ENCODE measurements around the gene DUSP1.
"Not testable (repeated sequence)": the region's sequence is repeated elsewhere in the genome, so short reads cannot be mapped to it uniquely, and the experiment has no call there.

DUSP1 gene

DNA sequence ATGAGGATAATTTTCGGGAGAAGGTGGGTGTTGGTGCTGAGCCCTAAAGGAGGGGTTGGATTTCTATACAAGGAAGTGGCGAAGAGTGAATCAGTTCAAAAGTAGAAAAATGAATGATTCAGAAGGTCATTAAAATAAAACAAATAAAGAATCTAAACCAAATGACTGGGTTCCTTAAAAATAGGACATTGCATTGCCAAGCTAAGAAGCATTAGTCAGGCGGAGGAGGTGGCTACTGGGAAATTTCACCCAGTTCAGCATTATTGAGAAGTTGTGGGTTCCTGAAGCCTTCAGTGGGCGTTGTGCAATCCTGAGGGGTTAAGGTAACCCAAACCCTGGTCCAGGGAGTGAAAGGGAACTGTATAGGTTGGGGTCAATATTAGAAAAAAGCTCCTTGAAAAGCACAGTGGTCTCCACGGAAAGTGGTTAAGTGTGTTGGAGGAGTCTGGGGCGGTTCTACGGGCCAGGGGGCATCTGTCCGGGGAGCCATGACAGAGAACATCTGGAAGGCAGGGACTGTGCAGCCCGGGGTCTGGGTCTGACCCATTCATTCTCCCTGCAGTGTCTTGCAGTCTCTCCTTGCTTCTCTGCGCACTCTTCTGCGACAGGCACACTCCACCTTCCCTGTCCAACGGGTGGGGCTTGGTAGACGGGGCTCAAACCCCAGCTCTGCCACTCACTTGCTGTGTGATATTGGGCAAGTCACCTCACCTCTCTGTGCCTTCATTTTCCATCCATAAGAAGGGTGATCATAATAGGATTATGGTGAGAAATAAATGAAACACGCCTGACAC, 27.6 kb upstream of the DUSP1 start:
- in situ Hi-C loops (cut with MboI; ENCODE audit: low sequenced_read_pairs): no loop called here

- in situ Hi-C loops (cut with MboI; ENCODE audit: low sequenced_read_pairs): no loop called here
These were observed 26.8 kb upstream of the DUSP1 start for GRCh38 chr5:172797771-172798191.

GRCh38 chr5:172796306-172796705, 25.3 kb upstream of the DUSP1 start:
- in situ Hi-C loops (cut with MboI; ENCODE audit: low sequenced_read_pairs): no loop called here

- in situ Hi-C loops (cut with MboI; ENCODE audit: low sequenced_read_pairs): no loop called here
These were observed 24.5 kb upstream of the DUSP1 start for GRCh38 chr5:172795318-172795977.

GRCh38 chr5:172793577-172794488, 22.8 kb upstream of the DUSP1 start:
- in situ Hi-C loops (cut with MboI; ENCODE audit: low sequenced_read_pairs): no loop called here

DNA sequence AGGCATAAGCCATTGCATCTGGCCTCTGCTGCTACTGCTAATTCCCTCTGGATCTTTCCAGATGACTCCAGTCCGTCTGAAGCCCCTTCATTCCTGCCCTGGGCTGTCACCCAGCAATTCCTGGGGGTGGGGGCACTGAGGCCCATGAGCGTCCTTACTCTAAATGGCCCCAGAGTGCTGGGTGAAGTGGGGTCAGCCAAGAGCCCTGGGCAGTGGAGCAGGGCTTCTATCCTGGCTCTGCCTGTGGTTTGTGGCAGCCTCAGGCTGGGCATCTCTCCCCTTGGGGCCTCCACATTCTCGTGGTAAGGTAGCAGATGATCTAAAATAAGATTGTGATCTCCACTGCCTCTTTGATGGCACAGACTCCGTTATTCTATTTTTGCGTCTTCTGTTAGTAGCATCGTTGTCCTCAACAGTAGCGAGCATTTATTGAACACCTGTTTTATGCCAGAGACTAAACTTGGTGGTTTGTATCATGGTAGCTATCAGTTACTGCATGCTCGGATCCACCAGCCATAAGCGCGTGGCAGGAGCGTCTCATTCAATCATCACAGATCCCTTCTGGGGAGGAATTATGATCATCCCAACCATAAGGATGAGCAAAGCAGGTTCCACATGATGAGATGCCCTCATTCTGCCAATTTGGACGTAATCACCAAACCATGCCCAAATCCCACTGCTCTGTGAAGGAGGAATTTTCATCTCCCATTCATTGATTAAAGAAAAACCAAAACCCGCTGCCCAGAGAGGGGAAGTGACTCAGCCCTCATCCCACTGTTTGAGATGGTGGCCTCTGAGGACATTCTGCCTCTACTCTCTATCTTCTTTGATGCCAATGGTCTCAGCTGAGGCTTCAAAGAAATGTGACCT, 21.9 kb upstream of the DUSP1 start:
- in situ Hi-C loops (cut with MboI; ENCODE audit: low sequenced_read_pairs): no loop called here

- in situ Hi-C loops (cut with MboI; ENCODE audit: low sequenced_read_pairs): no loop called here
These were observed 20.9 kb upstream of the DUSP1 start for GRCh38 chr5:172791726-172792445.

- in situ Hi-C loops (cut with MboI; ENCODE audit: low sequenced_read_pairs): no loop called here
These were observed 20.3 kb upstream of the DUSP1 start for GRCh38 chr5:172791286-172791685.

- in situ Hi-C loops (cut with MboI; ENCODE audit: low sequenced_read_pairs): no loop called here
These were observed 19.5 kb upstream of the DUSP1 start for GRCh38 chr5:172790496-172790889.

GRCh38 chr5:172789687-172790495, 18.9 kb upstream of the DUSP1 start:
- in situ Hi-C loops (cut with MboI; ENCODE audit: low sequenced_read_pairs): no loop called here

DNA sequence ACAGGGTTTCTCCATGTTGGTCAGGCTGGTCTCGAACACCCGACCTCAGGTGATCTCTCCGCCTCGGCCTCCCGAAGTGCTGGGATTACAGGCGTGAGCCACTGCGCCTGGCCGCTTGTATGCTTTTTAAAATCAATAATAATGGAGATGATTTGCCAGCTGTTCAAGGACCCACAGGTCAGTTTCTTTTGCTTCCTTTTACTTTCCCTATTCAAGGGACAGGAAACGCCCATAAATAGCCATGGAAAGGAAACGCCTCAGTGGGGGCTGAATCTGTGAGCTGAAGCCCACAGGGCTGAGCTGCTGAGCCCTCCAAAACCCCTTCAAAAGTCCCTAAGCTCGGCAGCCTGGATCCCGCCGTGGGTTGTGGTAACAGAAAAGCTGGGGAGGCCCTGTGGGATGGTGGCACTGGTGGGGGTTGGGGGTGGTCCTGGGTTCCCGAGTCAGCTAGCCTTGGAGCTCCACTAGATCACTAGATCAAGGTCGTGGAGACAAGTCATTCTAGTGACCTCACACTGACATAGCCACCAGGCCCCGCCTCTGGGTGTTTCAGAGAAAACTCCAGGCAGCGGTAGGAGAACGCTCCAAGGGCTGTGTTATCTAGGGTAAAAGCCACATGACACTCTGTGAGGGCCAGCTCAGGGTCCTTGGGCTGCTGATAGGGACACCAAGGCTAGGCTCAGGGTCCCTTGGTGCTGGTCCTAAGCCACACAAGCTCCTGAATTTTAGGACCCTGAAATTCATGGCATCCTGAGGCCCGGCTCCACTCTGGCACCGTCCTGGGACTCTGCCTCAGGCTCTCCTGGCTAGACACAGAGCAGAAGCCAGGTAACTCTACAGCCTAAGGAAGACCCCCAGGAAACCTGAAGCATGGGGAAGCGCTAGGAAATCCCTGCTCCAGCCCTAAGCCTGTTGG, 18.0 kb upstream of the DUSP1 start:
- in situ Hi-C loops (cut with MboI; ENCODE audit: low sequenced_read_pairs): no loop called here

- in situ Hi-C loops (cut with MboI; ENCODE audit: low sequenced_read_pairs): not testable (repeated sequence)
These were observed 16.5 kb upstream of the DUSP1 start for GRCh38 chr5:172787538-172787937.

DNA sequence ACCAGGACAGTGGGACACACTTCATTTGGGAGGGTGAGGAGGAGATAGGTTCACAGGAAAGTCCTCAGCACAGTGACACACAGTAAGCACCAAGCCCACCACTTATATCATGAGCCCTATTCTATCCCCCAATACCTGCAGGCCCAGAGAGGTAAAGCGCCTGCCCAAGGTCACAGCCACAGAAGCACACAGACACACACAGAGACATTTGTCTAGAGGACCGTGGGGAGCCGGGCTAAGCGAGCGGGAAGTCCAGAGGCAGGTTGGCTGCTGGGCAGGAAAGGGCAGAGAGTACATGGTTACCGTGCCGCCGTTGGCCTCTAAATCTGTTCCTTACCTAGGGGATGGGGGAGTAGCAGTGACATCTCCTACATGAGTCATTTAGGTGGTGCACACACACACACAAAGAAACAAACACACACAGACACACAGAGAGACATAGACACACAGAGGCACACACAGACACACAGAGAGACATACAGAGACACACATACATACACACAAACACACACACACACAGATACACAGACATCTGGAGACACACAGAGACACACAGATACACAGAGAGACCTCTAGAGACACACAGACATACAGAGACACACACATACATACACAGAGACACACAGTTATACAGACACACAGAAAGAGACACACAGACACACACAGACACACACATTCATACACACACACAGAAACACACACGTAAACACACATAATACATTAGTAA, 15.9 kb upstream of the DUSP1 start:
- in situ Hi-C loops (cut with MboI; ENCODE audit: low sequenced_read_pairs): no loop called here

- in situ Hi-C loops (cut with MboI; ENCODE audit: low sequenced_read_pairs): no loop called here
These were observed 14.6 kb upstream of the DUSP1 start for GRCh38 chr5:172785429-172786088.

DNA sequence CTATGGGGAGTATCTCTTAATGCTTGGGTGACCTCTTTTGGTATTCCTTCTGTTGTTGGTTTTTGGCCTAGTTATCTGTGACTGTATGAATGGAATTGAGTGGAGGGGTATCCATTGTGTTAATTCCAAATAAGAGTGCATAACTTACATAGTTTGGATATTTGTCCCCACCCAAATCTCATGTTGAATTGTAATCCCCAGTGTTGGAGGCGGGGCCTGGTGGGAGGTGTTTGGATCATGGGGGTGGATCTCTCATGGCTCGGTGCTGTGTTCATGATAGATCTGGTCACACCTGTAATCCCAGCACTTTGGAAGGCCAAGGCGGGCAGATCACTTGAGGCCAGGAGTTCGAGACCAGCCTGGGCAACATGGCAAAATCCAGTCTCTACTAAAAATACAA, 13.2 kb upstream of the DUSP1 start:
- in situ Hi-C loops (cut with MboI; ENCODE audit: low sequenced_read_pairs): not testable (repeated sequence)

DNA sequence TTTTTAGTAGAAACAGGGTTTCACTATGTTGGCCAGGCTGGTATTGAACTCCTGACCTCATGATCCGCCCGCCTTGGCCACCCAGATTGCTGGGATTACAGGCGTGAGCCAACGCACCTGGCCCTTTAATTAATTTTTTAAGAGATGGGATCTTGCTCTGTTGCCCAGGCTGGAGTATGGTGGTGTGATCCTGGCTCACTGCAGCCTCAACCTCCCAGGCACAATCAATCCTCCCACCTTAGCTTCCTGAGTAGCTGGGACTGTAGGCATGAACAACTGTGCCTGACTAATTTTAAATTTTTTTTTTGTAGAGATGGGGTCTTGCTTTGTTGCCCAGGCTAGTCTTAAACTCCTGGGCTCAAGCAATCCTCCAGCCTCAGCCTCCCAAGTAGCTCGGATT, 12.3 kb upstream of the DUSP1 start:
- in situ Hi-C loops (cut with MboI; ENCODE audit: low sequenced_read_pairs): not testable (repeated sequence)
